NCI-H1436 treated with DMSO at 0.1 percent for 48 hours (cell line): Measurements from ENCODE around the gene ENTR1.

Experiments
- DNase-seq: peaks from one replicate; lab custom pipeline; 2025; lab: John Stamatoyannopoulos, UW

ENTR1 gene

GRCh38 chr9:136410500-136411287 lies at the start of gene ENTR1, which contains the start of gene PMPCA:
TSS of gene ENTR1 (minus strand) at chr9:136410614. CDS start at chr9:136410397, 217 bp downstream.
TSS of gene PMPCA (plus strand) at chr9:136410658. CDS start at chr9:136410669, 11 bp downstream.
- DNase-seq, result no peak

DNA sequence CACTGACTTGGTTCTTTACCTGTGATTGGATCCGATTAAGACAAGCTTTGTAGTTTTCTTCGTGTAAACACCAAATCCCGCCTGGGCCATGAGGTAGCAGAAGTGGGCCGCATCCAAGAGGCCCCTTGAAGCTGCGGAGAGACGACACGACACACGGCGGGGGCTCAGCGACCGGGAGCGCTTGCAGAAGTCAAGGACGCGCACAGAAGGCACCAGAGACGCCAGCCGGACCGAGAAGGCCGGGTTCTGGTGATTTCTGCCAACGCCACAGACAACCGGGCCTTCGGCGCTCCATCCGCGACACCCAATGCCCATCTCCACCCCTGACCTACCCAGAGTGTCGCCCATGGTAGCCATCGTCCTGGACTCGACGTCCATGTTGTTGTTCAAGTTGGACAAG lies 49.0 kb upstream of the ENTR1 start:
- DNase-seq, result no peak

- DNase-seq, result no peak
Observed at GRCh38 chr9:136457326-136457725, 46.9 kb upstream of the ENTR1 start.

DNA sequence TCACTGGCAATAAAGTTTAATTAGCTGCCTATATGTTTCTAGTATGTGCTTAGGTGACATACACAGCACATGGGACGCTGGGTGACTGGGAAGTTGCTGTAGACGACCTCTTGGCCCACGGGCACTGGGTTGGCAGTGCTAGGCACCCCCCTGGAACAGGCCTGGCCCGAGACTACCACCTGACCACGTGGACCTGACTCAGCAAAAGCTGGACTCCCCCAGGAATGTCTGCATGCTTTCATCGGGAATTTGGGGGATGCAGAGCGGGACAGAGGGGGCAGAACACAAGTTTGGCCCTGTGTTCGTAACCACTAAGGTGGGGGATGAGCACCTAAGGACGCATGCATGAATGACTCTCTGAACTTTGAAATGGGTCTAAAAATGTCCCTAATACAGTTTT lies 45.8 kb upstream of the ENTR1 start:
- DNase-seq, result no peak

- no peak for DNase-seq
Observed at GRCh38 chr9:136455043-136456002, 44.9 kb upstream of the ENTR1 start.

DNA sequence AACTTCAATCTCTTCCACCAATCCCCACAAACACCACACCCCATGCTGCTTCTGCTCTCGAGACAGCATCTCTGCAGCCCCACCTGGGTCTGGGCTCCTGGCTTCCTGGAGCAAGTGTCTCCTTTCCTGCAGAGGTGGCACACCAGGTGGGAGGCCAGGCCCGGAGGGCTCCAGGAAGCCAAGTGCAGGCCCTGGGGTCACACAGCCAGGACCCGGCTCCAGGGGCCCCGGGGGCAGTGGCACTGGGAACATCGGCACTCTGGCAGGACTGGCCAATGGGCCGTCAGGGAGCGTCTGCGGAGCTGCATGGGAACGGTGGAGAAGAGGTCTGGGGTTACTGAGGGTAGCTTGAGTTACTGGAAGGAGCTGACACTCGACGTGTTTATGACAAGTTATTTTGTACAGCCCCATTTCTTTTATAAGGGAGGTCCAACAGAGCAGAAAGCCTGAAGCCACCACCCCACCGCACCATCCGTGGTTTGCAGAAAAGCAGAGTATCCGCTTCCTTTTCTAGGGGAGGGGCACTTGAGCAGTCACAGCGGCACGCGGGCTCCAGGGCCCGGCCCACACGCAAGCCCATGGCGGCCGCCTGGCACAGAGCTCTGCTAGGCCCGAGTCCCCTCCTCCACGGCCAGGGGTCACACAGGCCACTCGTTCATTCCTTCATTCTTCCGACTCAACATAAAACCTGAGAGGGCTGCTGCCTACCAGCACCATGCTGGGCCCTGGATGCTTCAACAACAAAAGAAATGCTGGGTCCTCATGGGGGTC lies 43.8 kb upstream of the ENTR1 start:
- no peak for DNase-seq

GRCh38 chr9:136453326-136453725 lies 42.9 kb upstream of the ENTR1 start:
- DNase-seq, result no peak

DNA sequence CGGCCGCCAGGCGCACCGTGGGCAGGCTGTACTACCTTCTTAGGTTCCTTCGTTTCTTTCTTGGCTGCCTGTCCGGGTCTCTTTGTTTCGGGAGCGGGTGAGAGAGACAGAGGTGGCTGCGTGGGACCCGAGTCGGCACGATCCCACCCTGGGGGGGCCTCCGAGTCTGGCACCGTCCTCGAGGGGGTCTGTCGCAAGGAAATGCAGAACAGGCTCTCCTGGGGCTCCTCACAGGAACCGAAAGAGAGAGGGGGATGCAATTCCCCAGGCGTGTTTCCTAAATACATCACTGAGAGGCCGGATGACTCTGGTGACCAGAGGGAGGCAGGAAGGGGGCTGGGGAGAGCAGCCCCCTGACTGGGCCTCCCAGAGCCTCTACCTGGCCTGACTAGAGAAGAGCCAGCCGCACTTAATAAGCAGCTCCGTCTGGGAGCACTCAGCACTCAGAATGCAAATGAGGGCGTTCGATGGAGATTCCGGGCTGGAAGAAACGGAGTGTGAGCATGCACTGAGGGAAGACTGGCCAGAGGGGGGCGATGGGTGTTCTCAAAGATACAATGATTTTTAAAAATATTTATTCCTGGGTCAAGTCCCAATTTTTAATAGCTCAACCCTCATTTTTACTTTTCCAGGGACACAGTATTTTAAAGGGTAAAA lies 40.9 kb upstream of the ENTR1 start:
- no peak for DNase-seq

DNA sequence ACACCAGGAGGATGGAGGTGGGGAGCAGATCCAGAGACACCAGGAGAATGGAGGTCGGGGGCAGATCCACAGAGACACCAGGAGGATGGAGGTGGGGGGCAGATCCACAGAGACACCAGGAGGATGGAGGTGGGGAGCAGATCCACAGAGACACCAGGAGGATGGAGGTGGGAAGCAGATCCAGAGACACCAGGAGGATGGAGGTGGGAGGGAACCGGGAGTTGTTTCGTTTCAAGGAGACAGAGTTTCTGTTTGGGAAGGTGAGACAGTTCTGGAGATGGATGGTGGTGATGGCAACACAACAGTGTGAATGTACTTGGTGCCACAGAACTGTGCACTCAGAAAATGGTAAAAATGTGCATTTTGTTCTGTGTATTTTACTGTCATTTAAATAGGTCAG lies 38.2 kb upstream of the ENTR1 start:
- no peak for DNase-seq

DNA sequence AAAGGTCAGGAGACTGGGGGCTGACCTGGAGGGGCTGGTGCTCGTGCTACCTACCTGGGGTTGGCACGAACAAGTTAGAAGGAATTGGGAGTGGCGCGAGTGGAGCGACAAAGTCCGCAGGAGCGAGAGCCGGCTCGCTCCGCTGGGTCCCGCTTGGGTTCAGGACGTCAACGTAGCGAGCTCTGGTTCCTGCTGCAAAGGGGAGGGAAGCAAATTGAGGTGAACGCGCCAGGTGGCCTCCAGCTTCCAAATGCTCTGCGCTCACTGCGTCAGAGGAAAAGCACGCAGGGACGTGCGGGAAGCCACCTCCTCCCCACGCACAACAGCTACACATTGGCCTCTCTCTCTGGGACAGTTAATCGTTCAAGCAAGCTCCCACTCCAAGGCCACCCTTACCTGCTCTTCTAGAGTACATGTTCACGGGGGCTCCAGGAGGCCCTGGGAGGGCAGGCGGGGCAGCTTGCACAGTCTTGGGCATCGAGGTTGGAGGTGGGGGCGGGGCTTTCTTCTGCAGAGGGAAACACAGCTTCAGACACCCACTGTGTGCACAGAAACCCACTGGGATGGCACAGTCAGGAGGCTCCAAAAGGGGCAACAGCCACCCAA lies 36.9 kb upstream of the ENTR1 start:
- DNase-seq, result no peak

- DNase-seq, result no peak
Observed at GRCh38 chr9:136445799-136446198, 35.4 kb upstream of the ENTR1 start.

- DNase-seq, result no peak
Observed at GRCh38 chr9:136444102-136444501, 33.7 kb upstream of the ENTR1 start.

DNA sequence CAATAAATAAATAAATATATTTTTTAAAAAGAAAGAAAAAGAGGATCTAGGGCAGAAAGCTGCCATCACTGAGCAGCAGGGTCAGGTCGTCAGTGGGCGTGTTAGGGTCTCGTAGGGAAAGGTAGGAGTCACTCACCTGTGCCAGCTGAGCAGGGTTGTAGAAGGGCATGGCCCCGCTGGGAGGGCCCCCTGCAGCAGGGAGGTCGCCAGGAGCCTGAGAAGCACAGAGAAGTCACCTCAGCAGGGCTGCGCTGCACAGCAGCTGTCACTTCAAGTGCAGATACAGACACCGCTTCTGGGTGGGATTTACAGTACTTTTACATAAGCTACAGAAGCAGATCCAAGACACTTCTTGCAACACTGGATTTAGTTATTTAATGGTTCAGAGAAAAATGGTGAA lies 33.3 kb upstream of the ENTR1 start:
- no peak for DNase-seq

GRCh38 chr9:136443087-136443486 lies 32.7 kb upstream of the ENTR1 start:
- no peak for DNase-seq

DNA sequence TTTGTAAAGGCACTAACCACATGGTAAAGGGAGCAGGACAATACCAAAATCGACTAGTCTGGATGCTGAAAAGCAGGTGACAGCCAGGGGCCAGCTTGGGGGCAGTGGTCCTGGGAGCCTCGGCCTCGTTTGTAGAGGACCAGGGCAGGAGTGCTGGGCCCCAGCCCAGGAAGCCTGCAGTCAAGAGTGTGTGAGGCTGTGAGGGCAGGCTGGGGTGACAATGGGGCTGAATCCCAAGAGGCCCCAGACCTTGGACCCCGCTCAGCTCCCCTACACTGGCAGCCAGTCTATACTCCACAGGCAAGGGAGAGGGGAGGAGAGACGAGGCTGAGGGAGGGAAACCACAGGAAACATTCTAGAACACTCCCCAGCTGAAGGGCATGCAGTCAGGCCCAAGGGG lies 31.9 kb upstream of the ENTR1 start:
- no peak for DNase-seq

GRCh38 chr9:136441681-136442245 lies 31.3 kb upstream of the ENTR1 start:
- DNase-seq, result no peak

GRCh38 chr9:136441191-136441680 lies 30.8 kb upstream of the ENTR1 start:
- DNase-seq, result no peak

GRCh38 chr9:136439481-136440408 lies 29.3 kb upstream of the ENTR1 start, which contains the start of gene INPP5E:
TSS of gene INPP5E (minus strand) at chr9:136439845. CDS start at chr9:136439419, 426 bp downstream.
- DNase-seq, result no peak
